Activated T-cell treated with anti-CD3 and anti-CD28 coated beads, Interleukin-2, amount 50 U/mL, for 72 hours (primary cell): ENCODE results near the gene KIAA1328. TPM values are rescaled to one million over a fixed set of nuclear protein-coding genes. Genes with fewer than 3 reads are reported as not detected.
A peak's percentile ranks its signal among the peaks of the same experiment; 100 is the strongest.

Experiments
- ATAC-seq, 2 donors: fragments of 150-1000 bp; cut with Tn5 transposase; replicated peaks in 1 of 2; 2 replicates each; pipeline ENCODE4 v1.10.0; 2021; ENCODE audit warnings: moderate library complexity in 2 of 2, mild to moderate bottlenecking in 1 of 2
- DNase-seq, 2 donors: peaks; one replicate each; pipeline ENCODE4 v3.0.0; 2021 to 2022; ENCODE audit warnings: mixed read lengths in 1 of 2
- H3K27ac Mint-ChIP-seq: one replicate; pipeline ENCODE4 v1.8.0; 2022; ENCODE audit warnings: mild to moderate bottlenecking, moderate library complexity, mixed read lengths
- H3K27me3 Mint-ChIP-seq: one replicate; pipeline ENCODE4 v1.8.0; 2022; ENCODE audit warnings: low read depth, mixed read lengths
- H3K36me3 Mint-ChIP-seq, 2 donors: one replicate each; pipeline ENCODE4 v1.8.0; 2022; ENCODE audit warnings: mixed read lengths in 2 of 2, mild to moderate bottlenecking in 1 of 2; ENCODE audit not compliant: insufficient read depth in 2 of 2
- H3K4me1 Mint-ChIP-seq: one replicate; pipeline ENCODE4 v1.8.0; 2022; ENCODE audit warnings: low read depth, mixed read lengths
- H3K4me3 Mint-ChIP-seq, 2 donors: one replicate each; pipeline ENCODE4 v1.8.0; 2022; ENCODE audit warnings: mild to moderate bottlenecking in 2 of 2, mixed read lengths in 2 of 2, moderate library complexity in 2 of 2
- H3K9me3 Mint-ChIP-seq, 2 donors: one replicate each; pipeline ENCODE4 v1.8.0; 2022; ENCODE audit warnings: mixed read lengths in 2 of 2
- total RNA-seq, 2 donors: library from RNA; stranded (reverse); gene quantifications; one replicate each; pipeline ENCODE4 v1.2.3, GENCODE V29; 2022

Gene KIAA1328
- total RNA-seq, 2 donors from 2014 or later = 7.8 to 9.4 TPM

DNA sequence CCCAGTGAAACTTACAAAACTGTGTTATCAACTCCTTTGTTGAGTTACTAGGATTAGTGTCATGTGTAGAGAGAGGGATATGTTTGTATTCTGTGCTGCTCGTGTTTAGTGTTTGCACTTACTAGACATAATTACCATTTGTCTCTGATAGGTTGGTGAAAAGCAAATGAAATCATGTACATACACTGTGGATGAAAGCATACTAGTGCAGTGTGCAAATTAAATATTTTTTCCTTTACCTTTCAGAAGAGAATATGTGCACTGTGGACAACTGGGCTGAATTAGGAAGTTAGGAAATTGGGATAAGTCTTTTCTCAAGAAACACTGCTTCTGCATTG is 1.2 kb downstream of the KIAA1328 start:
- ATAC-seq = no peak
- H3K36me3 Mint-ChIP-seq = peaks cover 3 to 7% of the 10 kb centered on the region in 2 donors
- H3K4me1 Mint-ChIP-seq = peaks cover 44% of the 10 kb centered on the region
- peak overlapping the region; percentile 91 for H3K27ac Mint-ChIP-seq
- H3K27me3 Mint-ChIP-seq = no peaks in the 10 kb centered on the region
- DNase-seq = no peak
- no peaks in the 10 kb centered on the region for H3K9me3 Mint-ChIP-seq
- H3K4me3 Mint-ChIP-seq = peak overlapping the region; percentile 83 to 95

DNA sequence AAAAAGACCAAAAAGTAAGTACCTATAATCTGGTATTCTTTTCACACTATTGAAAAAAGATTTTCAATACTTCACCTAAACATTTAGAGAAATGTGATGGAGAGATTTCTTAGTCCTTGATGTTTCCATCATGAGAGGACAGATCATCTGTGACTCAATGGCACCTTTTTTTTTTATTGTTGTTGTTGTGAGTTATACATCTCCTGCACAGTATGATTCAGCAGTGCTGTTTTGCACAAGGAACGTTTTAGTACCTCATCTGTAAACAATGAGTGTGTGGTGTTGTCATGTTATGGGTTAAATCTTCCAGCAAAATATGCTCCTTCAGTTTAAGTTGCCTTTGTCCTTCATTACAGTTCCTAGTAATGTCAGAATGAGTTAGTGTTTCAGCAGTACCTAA is 2.2 kb downstream of the KIAA1328 start:
- peak overlapping the region; percentile 22 to 95 for H3K4me3 Mint-ChIP-seq
- H3K9me3 Mint-ChIP-seq = no peaks in the 10 kb centered on the region
- peak overlapping the region; percentile 46 for H3K27ac Mint-ChIP-seq
- peaks cover 44% of the 10 kb centered on the region for H3K4me1 Mint-ChIP-seq
- H3K27me3 Mint-ChIP-seq = no peaks in the 10 kb centered on the region
- no peak for ATAC-seq
- peaks cover 3 to 7% of the 10 kb centered on the region in 2 donors for H3K36me3 Mint-ChIP-seq
- no peak for DNase-seq

DNA sequence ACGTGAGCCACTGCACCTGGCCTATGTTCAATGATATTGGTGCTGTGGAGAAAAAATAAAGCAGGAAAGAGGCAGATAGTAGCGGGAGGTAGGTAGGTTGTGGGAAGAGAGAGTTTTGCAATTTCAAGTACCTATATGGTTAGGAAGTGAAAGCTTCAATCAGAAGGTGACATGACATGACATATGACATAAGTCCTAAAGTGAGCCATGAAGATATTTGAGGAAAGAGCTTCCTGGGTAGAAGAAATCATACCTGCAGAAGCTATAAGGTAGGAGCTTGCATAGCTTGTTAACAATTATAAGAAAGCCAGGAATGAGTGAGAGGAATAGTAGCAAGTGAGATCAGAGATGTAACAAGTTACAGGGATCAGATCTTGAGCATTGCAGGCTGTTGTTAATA is 4.2 kb downstream of the KIAA1328 start:
- Mint-ChIP-seq H3K27me3 (no peaks in the 10 kb centered on the region), H3K4me3 (no peak overlapping the region), H3K27ac (no peak overlapping the region), H3K4me1 (peaks cover 32% of the 10 kb centered on the region), H3K9me3 (no peaks in the 10 kb centered on the region), H3K36me3 (peaks cover 3 to 5% of the 10 kb centered on the region in 2 donors)
- ATAC-seq (no peak), DNase-seq (no peak)

DNA sequence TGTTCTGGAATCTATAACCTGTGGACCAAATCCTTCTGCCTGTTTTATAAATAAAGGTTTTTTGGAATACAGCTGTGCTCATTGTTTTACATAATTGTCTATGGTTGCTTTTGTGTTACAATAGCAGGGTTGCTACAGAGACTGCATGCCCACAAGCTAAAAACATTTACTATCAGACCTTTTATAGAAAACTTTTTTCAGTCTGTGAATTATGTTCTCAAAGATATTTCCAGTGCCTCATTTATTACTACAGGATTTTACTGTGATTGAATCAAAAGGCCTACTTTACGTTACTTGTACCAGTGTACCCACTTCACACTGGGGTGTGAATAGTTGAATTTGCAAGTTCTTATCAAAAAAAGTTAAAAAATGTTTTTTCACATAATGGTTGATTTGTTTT is 7.0 kb downstream of the KIAA1328 start:
- H3K27ac Mint-ChIP-seq = no peak overlapping the region
- peaks cover 16% of the 10 kb centered on the region for H3K4me1 Mint-ChIP-seq
- peaks cover 3 to 16% of the 10 kb centered on the region in 2 donors for H3K36me3 Mint-ChIP-seq
- ATAC-seq = no peak
- H3K9me3 Mint-ChIP-seq = peaks cover 0 to 3% of the 10 kb centered on the region in 2 donors
- no peak for DNase-seq
- no peaks in the 10 kb centered on the region for H3K27me3 Mint-ChIP-seq
- no peak overlapping the region for H3K4me3 Mint-ChIP-seq

DNA sequence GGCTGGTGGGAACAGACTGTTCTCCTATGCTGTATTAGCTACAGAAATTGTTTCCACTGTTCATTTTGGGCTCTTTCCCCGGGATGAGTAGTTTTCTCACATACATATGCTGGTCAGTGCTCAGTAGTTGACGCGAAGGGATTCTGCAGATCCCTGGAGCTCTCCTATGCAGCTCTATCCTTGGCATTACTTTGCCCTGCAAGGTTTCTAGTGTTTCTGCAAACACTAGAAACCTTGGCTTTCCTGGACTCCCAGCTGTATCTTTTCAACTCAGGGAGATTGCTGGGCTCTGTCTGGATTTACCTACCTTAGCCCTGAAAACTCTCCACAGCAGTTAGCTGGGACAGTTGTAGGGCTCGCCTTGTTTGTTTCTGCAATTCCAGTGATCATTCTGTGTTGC is 10.9 kb downstream of the KIAA1328 start:
- H3K27me3 Mint-ChIP-seq = no peaks in the 10 kb centered on the region
- H3K4me1 Mint-ChIP-seq = no peaks in the 10 kb centered on the region
- no peak overlapping the region for H3K27ac Mint-ChIP-seq
- no peak for DNase-seq
- H3K36me3 Mint-ChIP-seq = peaks cover 3 to 16% of the 10 kb centered on the region in 2 donors
- no peak for ATAC-seq
- no peak overlapping the region for H3K4me3 Mint-ChIP-seq
- peaks cover 0 to 3% of the 10 kb centered on the region in 2 donors for H3K9me3 Mint-ChIP-seq

DNA sequence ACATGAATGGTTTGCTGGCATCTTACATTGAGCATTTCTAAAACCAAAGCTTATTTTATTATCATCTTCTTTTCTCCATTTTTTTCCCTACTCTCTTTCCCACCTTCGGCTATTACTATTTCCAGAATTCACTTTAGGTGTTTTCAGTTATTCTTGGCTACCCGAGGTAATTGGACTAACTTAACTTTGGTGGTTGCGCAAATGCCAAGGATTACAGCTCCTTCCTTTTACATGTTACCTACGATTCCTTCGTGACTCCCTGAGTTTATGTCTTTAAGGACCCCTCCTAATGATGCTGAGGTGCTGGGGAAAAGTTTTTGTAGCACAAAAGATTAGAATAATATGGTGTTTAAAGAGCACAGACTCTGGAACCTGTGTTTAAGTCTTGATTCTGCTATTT is 14.3 kb downstream of the KIAA1328 start:
- H3K27me3 Mint-ChIP-seq = no peaks in the 10 kb centered on the region
- H3K4me1 Mint-ChIP-seq = no peaks in the 10 kb centered on the region
- H3K4me3 Mint-ChIP-seq = no peak overlapping the region
- H3K36me3 Mint-ChIP-seq = peaks cover 3 to 15% of the 10 kb centered on the region in 2 donors
- ATAC-seq = no peak
- H3K9me3 Mint-ChIP-seq = peaks cover 0 to 3% of the 10 kb centered on the region in 2 donors
- no peak overlapping the region for H3K27ac Mint-ChIP-seq
- no peak for DNase-seq

DNA sequence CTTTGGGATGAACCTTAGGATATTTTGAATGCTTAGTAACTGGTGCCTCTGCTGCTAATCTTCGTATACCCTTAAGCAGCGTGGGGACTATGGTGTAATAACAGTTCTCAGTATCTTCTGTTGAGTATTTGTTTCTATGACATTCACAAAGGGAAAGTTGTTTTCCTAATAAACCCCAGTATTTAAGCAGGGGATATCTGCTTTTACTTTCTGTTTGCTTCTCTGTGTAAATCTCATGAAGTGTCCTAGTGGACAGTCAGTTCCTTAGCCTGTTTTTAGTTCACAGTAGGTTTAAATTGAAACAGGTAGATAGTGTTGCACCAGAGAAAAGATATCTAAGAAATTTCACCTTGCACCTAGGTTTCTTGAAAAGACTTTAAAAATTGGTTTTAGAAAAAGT is 14.9 kb downstream of the KIAA1328 start:
- Mint-ChIP-seq H3K36me3 (peaks cover 3 to 11% of the 10 kb centered on the region in 2 donors), H3K4me3 (no peak overlapping the region), H3K27me3 (no peaks in the 10 kb centered on the region), H3K27ac (no peak overlapping the region), H3K9me3 (peaks cover 0 to 3% of the 10 kb centered on the region in 2 donors), H3K4me1 (no peaks in the 10 kb centered on the region)
- DNase-seq (no peak), ATAC-seq (no peak)

DNA sequence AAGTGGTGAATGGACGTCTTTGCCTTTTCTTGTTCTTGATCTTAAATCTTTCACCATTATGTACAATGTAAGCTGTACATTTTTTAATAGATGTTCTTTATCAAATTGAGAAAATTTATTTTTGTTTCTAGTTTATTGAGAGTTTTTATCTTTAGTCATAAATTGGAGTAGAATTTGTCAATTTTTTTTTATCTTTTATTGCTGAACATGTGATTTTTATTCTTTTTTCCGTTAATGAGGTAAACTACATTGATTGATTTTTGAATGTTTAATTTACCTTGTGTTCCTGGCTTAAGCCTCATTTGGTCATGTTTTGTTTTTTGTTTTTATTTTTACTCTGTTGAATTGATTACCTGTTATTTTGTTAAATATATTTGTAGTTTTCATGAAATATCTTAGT is 19.7 kb downstream of the KIAA1328 start:
- Mint-ChIP-seq H3K4me1 (no peaks in the 10 kb centered on the region), H3K4me3 (no peak overlapping the region), H3K36me3 (peaks cover 5 to 20% of the 10 kb centered on the region in 2 donors)

DNA sequence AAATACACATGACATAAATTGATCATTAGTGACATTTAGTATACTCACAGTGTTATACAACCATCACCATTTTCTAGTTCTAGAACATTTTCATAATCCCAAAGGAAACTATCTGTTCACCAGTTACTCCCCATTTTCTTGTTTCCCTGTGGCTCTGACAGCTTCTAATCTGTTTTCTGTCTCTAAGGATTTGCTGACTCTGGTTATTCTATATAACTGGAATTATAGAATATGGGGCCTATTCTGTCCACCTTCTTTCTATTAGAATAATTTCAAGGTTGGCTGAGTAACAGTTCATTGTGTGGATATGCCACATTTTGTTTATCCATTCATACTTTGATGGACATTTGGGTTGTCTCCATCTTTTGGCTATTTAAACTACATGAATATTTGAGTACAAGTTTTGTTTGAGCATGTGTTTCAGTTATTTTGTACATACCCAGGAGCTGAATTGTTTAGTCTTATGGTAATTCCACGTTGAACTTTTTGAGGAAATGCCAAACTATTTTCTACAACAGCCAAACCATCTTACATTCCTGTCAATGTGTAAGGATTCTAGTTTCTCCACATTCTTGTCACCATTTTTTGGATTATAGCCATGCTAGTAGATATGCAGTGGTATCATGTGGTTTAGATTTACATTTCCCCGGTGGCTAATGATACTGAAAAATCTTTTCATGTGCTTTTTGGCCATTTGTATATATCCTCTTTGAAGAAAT is 20.5 kb downstream of the KIAA1328 start:
- Mint-ChIP-seq H3K36me3 (peaks cover 7 to 20% of the 10 kb centered on the region in 2 donors), H3K9me3 (peaks cover 0 to 8% of the 10 kb centered on the region in 2 donors), H3K27ac (no peak overlapping the region), H3K4me1 (no peaks in the 10 kb centered on the region), H3K27me3 (no peaks in the 10 kb centered on the region), H3K4me3 (no peak overlapping the region)
- ATAC-seq (no peak), DNase-seq (no peak)

More for the DNA sequence above, 19.7 kb downstream of the KIAA1328 start:
- H3K9me3 Mint-ChIP-seq = peaks cover 0 to 8% of the 10 kb centered on the region in 2 donors
- no peak overlapping the region for H3K27ac Mint-ChIP-seq
- ATAC-seq (no peak), DNase-seq (no peak)
- H3K27me3 Mint-ChIP-seq = no peaks in the 10 kb centered on the region

DNA sequence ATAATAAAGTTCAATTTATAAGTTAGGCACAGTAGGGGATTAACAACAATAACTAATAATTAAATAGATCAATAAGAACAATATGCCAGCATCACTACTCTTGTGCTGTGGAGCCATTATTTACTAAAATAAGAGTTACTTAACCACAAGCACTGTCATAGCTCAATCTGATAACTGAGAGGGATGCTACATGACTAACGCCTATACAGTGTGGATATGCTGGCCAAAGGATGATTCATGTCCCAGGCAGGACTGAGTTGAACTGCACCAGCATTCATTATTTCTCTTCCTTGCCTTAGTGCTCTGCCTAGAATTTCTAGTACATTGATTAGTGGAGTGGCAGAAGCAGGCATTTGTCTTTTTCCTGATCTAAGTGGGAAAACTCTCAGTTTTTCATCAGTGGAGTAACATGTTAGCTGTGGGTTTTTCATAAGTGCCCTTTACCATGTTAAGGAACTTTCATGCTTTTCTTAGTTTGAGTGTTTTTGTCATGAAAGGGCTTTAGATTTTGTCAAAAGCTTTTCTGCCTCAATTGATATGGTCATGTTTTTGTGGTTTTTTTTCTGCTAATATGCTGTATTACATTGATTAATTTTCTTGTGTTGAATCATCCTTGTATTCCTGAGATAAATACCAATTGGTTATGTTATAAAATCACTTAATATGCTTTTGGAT is 21.7 kb downstream of the KIAA1328 start:
- ATAC-seq = peak; percentile 96 to 100
- no peaks in the 10 kb centered on the region for H3K27me3 Mint-ChIP-seq
- H3K27ac Mint-ChIP-seq = peak overlapping the region; percentile 24
- no peaks in the 10 kb centered on the region for H3K4me1 Mint-ChIP-seq
- peaks cover 8 to 20% of the 10 kb centered on the region in 2 donors for H3K36me3 Mint-ChIP-seq
- peaks cover 0 to 8% of the 10 kb centered on the region in 2 donors for H3K9me3 Mint-ChIP-seq
- peak in 1 of 2 donors; percentile 14 for DNase-seq
- no peak overlapping the region for H3K4me3 Mint-ChIP-seq

DNA sequence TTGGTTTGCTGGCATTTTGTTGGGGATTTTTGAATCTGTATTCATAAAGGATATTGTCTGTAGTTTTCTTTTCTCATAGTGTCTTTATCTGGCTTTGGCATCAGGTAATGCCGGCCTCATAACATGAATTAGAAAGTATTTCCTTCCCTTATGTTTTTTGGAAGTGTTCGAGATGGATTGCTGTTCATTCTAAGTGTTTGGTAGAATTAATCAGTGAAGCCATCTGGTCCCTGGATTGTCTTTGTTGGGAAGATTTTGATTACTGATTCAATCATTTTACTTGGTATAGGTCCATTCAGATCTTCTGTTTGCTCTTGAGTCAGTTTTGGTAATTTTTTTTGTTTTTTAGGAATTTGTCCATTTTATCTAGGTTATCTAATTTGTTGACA is 22.3 kb downstream of the KIAA1328 start:
- Mint-ChIP-seq H3K4me1 (no peaks in the 10 kb centered on the region), H3K36me3 (peaks cover 11 to 20% of the 10 kb centered on the region in 2 donors), H3K27me3 (no peaks in the 10 kb centered on the region), H3K9me3 (peaks cover 0 to 8% of the 10 kb centered on the region in 2 donors), H3K4me3 (no peak overlapping the region), H3K27ac (peak overlapping the region; percentile 24)
- ATAC-seq (no peak), DNase-seq (no peak)

DNA sequence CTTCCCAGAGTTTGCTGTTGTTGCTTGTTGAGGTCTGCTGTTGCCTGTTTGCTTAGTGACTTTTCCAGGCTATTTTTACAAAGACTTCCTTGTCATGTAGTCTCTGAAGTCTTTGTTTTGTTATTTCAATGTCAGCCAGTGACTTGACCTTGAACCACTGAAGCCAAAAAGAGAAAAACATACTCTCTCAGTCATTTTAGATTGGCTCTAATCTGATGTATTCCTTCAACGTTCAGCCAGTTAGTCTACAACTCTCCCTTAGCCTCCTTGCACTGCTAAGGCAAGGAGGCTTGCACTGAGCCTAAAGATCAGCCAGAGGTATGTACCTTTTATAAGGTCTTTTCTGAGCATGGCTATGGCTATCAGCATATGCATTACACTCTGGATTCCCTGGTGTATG is 27.9 kb downstream of the KIAA1328 start:
- DNase-seq (no peak), ATAC-seq (no peak)
- Mint-ChIP-seq H3K4me1 (no peaks in the 10 kb centered on the region), H3K27ac (no peak overlapping the region), H3K27me3 (no peaks in the 10 kb centered on the region), H3K9me3 (peaks cover 0 to 5% of the 10 kb centered on the region in 2 donors), H3K36me3 (peaks cover 13 to 15% of the 10 kb centered on the region in 2 donors), H3K4me3 (no peak overlapping the region)

DNA sequence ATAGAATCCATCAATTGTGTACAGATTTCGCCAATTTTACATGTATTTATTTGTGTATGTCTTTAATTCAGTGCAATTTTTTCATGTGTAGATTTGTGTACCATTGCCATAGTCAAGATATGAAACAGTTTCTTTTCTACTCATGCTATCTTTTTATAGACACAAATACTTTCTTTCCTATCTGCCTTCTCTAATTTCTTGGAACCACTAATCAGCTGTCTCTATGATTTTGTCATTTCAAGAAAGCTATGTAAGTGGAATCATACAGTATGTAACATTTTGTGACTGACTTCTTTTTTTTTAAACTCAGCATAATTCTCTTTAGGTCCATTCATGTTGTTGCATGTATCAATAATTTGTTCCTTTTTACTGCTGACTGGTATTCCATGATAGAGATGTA is 33.3 kb downstream of the KIAA1328 start:
- peaks cover 0 to 2% of the 10 kb centered on the region in 2 donors for H3K36me3 Mint-ChIP-seq
- ATAC-seq (no peak), DNase-seq (no peak)
- no peaks in the 10 kb centered on the region for H3K9me3 Mint-ChIP-seq
- H3K4me3 Mint-ChIP-seq = no peak overlapping the region
- no peaks in the 10 kb centered on the region for H3K27me3 Mint-ChIP-seq
- H3K27ac Mint-ChIP-seq = no peak overlapping the region
- H3K4me1 Mint-ChIP-seq = no peaks in the 10 kb centered on the region
